Stimulated activated CD4-positive, alpha-beta T cell treated with anti-CD3 and anti-CD28 coated beads, Interleukin-1b, Interleukin-23, amount 100 ng/mL, for 48 hours (primary cell): ENCODE measurements around the gene CARD9.

Source experiments
- DNase-seq: peaks from one replicate; pipeline ENCODE4 v3.0.0-alpha.2; 2020

Gene CARD9

GRCh38 chr9:136400038-136400834 is 26.8 kb upstream of the CARD9 start, which contains the start of gene SNAPC4:
TSS of gene SNAPC4 (minus strand) at chr9:136400170. CDS start at chr9:136398428, 1,742 bp downstream.
- DNase-seq: peak; percentile 85

GRCh38 chr9:136399176-136400037 is 25.9 kb upstream of the CARD9 start:
- DNase-seq: peak; percentile 47

- no peak for DNase-seq
Measured at GRCh38 chr9:136398286-136398685, 24.8 kb upstream of the CARD9 start.

DNA sequence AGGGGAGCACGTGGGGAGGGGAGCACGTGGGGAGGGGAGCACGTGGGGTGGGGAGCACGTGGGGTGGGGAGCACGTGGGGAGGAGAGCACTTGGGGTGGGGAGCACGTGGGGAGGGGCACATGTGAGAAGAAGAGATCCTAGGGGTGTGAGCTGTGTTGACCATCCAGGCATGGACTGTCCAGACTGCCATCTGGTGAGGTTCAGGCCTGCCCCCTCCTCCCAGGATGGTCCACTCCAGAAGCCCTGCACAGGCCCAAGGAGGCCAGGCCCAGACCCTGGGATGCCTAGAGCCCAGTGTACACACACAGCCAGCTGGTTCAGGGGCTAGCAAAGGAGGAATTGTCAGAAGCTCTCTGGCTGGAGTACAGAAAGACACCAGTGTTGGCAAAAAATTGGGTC is 24.2 kb upstream of the CARD9 start:
- no peak for DNase-seq

DNA sequence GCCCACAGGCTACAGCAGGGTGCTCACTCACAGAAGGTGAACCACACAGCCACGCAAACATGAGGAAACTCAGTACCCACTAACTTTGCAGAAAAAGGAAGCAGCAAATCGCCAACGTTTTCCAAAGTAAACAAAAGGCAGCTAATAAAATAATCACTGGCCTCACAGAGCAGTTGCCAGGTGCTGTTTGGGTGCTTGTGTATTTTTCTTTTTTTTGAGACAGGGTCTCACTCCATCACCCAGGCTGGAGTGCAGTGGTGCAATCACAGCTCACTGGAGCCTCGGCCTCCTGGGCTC is 22.7 kb upstream of the CARD9 start:
- DNase-seq: no peak

- no peak for DNase-seq
Measured at GRCh38 chr9:136395345-136396218, 22.1 kb upstream of the CARD9 start.

GRCh38 chr9:136395020-136395340 is 21.5 kb upstream of the CARD9 start:
- DNase-seq: no peak

DNA sequence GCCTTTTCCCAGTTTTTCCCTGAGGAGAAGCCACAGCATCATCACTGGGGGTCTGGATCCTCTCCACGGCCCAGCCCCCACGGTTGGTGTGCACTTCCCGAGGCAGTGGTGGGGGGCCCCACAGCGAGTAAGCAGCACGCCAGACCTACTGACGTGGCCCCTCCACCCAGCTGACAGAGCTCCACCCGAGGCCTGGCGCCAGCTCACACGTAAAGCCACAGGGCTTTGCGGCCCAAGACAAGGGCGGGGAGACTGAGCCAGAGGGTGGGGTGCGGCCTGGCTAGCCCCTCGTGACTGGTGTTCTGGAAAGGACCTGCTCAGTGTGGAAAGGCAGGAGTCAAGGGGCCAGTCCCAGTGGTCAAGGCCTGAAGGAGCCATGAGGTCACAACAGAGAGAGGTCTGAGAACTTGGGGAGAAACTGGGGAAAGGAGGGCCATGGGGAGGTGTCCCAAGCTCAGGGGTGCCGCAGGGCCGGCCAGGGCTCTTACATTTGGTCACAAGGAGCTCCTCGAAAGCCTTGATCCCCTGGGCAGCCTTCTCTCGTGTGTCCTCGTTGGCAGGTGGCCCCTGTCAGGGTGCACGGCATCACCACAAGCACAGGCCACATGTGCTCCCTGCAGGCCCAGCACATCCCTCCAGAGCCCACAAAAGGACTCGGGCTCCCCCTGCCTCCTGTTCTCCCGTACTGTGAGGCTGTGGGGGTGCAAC is 21.0 kb upstream of the CARD9 start:
- DNase-seq: no peak

- no peak for DNase-seq
Measured at GRCh38 chr9:136393531-136393930, 20.1 kb upstream of the CARD9 start.

DNA sequence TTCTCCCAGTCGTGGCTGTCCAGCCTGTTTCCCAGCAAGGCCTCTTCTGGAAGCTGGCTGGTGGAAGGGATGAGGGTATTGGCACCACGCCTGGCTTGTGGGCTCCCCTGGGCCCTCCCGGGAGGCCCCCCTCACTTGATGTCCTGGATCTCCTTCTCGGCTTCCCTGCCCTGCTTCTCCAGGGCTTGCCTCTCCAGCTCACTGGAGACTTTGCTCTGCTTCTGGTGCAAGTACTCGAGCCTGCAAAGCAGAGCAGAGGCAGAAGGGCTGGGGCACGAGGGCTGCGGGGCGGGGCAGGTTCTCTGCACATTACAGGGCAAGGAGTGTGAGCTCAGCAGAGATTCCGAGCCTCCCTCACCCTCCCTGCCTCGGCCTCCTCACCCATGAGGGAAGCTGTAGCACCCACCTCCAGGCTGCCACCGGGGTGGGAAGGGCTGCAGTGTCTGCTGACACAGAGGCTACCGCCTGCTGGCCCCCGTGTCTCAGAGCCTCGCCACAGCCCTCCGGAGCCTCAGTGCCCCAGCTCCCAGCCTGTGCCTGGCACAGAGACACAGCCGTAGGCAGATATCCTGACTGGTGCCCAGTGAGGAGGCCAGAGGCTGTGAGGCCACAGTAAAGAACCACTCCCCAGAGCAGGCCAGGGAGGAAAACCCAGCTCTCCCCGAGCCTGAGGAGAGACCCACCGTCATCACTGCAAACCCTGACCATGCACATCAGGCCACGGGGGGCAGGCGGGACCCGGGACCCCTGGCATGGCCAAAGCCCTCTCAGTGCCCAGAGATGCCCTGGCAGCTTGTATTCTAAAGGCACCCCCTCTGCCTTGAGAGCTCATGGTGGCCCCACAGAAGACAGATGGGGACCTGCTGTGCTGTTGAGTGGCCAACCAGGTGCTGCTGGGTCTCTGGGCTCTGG is 19.3 kb upstream of the CARD9 start:
- no peak for DNase-seq

- DNase-seq: no peak
Measured at GRCh38 chr9:136391737-136392537, 18.5 kb upstream of the CARD9 start.

GRCh38 chr9:136389396-136389795 is 15.9 kb upstream of the CARD9 start:
- no peak for DNase-seq

GRCh38 chr9:136387217-136387616 is 13.7 kb upstream of the CARD9 start:
- DNase-seq: no peak

- no peak for DNase-seq
Measured at GRCh38 chr9:136386018-136386417, 12.5 kb upstream of the CARD9 start.

- peak; percentile 52 for DNase-seq
Measured at GRCh38 chr9:136385015-136385414, 11.5 kb upstream of the CARD9 start.

DNA sequence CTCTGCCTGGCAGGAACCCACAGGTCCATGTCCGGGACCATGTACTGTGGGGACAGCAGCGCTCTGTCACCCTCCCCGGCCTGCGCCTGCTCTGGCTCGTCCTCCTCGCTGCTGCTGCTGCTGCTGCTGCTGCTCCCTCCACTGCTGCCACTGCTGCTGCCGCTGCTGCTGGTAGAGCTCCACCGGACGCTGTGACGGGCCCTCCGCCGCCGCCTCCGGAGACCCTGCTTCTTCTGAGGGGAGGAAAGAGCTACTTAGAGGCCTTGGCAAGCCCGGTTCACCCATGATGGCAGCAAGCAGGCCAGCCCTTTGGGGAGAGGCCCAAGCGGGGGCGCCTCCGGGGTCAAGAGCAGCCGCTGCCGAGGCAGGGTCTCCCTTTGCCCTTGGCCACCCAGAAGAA is 10.0 kb upstream of the CARD9 start:
- no peak for DNase-seq

DNA sequence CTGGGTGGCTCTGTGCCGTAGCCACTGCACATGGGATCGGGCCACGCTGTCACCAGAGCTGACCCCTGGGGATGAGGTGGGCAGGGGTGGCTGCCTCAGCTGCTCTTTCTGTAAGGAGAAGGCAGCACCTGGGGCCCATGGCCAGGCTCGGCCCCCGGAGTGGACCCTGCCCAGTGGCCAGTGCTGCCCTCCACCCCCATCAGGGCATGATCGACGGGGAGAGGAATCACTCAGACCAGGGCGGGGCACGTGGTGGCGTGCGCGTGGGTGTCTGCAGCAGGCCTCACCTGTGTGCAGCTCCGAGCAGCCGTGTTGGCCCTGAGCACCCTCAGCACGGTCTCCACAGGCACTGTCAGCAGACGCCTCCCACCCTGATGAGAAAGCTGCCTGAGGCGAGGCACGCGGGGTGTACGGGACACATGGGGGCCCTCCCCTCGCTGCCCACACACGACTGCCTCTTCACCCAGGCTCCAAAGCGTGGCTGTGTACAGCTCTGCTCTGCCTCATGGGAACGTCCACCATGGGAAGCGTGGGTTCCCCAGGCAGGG is 8.6 kb upstream of the CARD9 start:
- no peak for DNase-seq

DNA sequence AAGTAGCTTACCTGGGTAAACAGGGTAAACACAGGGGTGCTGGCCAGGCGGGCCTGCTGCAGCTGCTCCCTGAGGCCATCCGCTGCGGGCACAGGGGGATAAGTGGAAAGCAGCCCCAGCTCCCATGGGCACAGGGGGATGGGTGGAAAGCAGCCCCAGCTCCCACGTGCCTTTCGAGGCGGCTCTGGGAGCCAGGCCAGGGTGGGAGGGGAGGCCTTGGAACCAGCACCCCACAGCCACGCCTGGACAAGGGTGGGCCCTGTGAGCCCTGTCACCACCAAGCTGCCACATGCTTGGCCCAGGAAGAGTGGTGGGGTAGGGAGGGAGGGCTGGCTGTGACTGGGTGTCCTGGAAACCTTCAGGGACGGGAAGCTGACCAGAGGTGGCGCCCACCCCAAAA is 7.8 kb upstream of the CARD9 start:
- no peak for DNase-seq

- DNase-seq: no peak
Measured at GRCh38 chr9:136380381-136380780, 6.9 kb upstream of the CARD9 start.

- no peak for DNase-seq
Measured at GRCh38 chr9:136379891-136380290, 6.4 kb upstream of the CARD9 start.
